ENCODE measurements around the gene ZNF335. TPM values are rescaled to one million over a fixed set of nuclear protein-coding genes. Genes with fewer than 3 reads are reported as not detected.
A peak's percentile ranks its signal among the peaks of the same experiment; 100 is the strongest.

Gene ZNF335
- total RNA-seq, 2 donors from 2014 or later = 28.8 to 30.1 TPM

- TF ChIP-seq, protein P1, sequence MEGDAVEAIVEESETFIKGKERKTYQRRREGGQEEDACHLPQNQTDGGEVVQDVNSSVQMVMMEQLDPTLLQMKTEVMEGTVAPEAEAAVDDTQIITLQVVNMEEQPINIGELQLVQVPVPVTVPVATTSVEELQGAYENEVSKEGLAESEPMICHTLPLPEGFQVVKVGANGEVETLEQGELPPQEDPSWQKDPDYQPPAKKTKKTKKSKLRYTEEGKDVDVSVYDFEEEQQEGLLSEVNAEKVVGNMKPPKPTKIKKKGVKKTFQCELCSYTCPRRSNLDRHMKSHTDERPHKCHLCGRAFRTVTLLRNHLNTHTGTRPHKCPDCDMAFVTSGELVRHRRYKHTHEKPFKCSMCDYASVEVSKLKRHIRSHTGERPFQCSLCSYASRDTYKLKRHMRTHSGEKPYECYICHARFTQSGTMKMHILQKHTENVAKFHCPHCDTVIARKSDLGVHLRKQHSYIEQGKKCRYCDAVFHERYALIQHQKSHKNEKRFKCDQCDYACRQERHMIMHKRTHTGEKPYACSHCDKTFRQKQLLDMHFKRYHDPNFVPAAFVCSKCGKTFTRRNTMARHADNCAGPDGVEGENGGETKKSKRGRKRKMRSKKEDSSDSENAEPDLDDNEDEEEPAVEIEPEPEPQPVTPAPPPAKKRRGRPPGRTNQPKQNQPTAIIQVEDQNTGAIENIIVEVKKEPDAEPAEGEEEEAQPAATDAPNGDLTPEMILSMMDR (IDR thresholded peaks at IDR 0.05) = no peak
- ATAC-seq (ENCODE audit: insufficient number of reproducible peaks, low FRiP score, low read depth) = no peak
- no peak overlapping the region for H3K4me3 ChIP-seq
- H3K27ac ChIP-seq = no peak overlapping the region
- peaks cover 6 to 15% of the 10 kb centered on the region in 2 donors for H3K4me1 ChIP-seq (ENCODE audit: control insufficient read depth in 1 of 2, low read depth in 2 of 2)
- H3K27me3 ChIP-seq (replicated peaks; ENCODE audit: insufficient read depth) = no peaks in the 10 kb centered on the region
- no peak for DNase-seq (ENCODE audit: low spot score)
- no peaks in the 10 kb centered on the region for H3K9me3 ChIP-seq
- no peaks in the 10 kb centered on the region for H3K36me3 ChIP-seq
Observed at GRCh38 chr20:45925821-45926506, 46.0 kb downstream of the ZNF335 start.

- ATAC-seq (ENCODE audit: insufficient number of reproducible peaks, low FRiP score, low read depth) (peak; percentile 32), DNase-seq (ENCODE audit: low spot score) (no peak)
- peak overlapping the region; percentile 40 for H3K4me3 ChIP-seq
- H3K27ac ChIP-seq = peak overlapping the region in 1 of 2 donors; percentile 65
- H3K36me3 ChIP-seq = no peaks in the 10 kb centered on the region
- no peaks in the 10 kb centered on the region for H3K27me3 ChIP-seq (replicated peaks; ENCODE audit: insufficient read depth)
- TF ChIP-seq, protein P1 (IDR thresholded peaks at IDR 0.05) = no peak
- no peaks in the 10 kb centered on the region for H3K9me3 ChIP-seq
- H3K4me1 ChIP-seq (ENCODE audit: control insufficient read depth in 1 of 2, low read depth in 2 of 2) = peaks cover 6 to 18% of the 10 kb centered on the region in 2 donors
Observed at GRCh38 chr20:45924391-45925261, 47.4 kb downstream of the ZNF335 start.

DNA sequence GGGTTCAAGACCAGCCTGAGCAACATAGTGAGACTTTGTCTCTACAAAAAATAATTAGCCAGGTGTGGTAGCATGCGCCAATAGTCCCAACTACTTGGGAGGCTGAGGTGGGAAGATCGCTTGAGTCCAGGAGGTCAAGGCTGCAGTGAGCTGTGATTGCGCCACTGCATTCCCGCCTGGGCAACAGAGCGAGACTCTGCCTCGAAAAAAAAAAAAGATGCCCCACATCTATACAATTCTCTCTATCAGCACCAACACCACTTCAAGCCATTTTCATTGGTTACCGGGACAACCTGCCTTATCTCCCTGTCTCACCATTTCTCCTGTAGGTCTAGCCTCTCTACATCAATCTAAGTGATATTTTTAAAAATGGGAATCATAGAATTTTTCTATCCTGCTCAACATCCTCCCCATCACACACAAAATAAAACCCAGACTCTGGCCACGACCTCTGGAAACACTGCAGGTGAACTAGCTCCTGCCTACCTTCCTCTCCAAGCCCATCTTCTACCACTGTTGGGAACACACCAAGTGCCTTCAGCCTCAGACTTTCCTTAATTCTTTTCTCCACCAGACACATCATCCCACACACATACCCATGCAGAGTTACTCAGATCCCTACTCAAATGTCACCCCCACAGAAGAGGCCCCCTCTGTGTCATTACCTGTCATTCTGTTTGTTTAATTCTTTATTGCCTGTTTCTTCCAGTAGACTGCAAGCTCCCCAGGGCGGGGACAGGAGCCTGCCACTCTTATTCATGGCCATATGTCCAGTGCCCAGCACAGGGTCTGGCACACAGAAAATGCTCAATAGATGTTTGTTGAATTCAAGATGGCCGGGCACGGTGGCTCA is 50.4 kb downstream of the ZNF335 start:
- ATAC-seq (ENCODE audit: insufficient number of reproducible peaks, low FRiP score, low read depth) (no peak), DNase-seq (ENCODE audit: low spot score) (no peak)
- Histone ChIP-seq H3K4me1 (ENCODE audit: control insufficient read depth in 1 of 2, low read depth in 2 of 2) (peaks cover 6 to 26% of the 10 kb centered on the region in 2 donors), H3K9me3 (no peaks in the 10 kb centered on the region), H3K4me3 (no peak overlapping the region), H3K27me3 (replicated peaks; ENCODE audit: insufficient read depth) (no peaks in the 10 kb centered on the region), H3K27ac (no peak overlapping the region), H3K36me3 (no peaks in the 10 kb centered on the region)
- TF ChIP-seq, protein P1 (IDR thresholded peaks at IDR 0.05) = no peak

DNA sequence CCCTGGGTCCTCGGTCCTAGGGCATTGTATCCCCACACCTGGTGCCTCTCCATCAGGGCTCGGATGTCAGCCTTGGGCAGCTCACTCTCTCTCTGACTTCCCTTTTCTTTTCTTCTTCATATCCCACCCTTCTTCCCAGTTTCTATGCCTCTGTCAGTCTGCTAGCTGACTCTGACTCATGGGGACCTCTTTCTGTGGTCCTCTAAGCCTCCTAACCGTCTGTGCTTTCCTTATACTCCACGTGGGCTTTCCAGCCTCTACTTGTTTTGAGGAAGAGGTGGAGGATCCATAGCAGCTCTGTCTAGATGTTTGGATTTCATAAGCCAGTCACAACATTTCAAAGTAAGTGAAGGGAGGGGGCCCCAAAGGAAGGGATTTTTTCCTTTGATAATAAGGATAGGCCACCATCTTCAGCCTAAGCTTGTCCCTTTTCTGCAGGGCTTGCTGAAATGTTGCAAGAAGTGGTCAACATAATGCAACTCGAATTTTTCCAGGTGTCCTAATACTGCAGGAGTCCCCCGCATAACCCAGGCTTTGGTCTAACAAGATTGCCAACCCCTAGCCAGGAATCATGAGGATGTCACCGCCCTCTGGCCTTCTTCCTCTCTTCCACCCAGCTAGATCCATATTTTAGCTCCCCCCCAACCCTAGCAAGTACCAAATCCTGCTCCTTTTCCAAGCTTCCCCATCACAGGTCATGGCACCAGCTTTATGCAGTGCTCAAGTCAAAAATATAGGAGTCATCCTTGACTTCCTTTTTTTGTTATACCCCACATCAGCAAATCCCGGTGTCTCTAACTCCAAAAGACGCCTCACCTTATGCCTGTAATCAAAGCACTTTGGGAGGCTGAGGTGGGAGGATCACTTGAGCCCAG is 51.3 kb downstream of the ZNF335 start:
- no peaks in the 10 kb centered on the region for H3K27me3 ChIP-seq (replicated peaks; ENCODE audit: insufficient read depth)
- TF ChIP-seq, protein P1 (IDR thresholded peaks at IDR 0.05) = no peak
- H3K4me1 ChIP-seq (ENCODE audit: control insufficient read depth in 1 of 2, low read depth in 2 of 2) = peaks cover 6 to 26% of the 10 kb centered on the region in 2 donors
- no peak overlapping the region for H3K4me3 ChIP-seq
- no peak for ATAC-seq (ENCODE audit: insufficient number of reproducible peaks, low FRiP score, low read depth)
- no peaks in the 10 kb centered on the region for H3K36me3 ChIP-seq
- H3K9me3 ChIP-seq = no peaks in the 10 kb centered on the region
- DNase-seq (ENCODE audit: low spot score) = no peak
- peak overlapping the region in 1 of 2 donors; percentile 24 for H3K27ac ChIP-seq

All from thoracic aorta (tissue), 2 donors.